ENCODE results near the gene ST8SIA3. TPM values are rescaled to one million over a fixed set of nuclear protein-coding genes. Genes with fewer than 3 reads are reported as not detected.

ST8SIA3 gene
- total and polyA plus RNA-seq, 11 donors = 0.04 TPM; not detected in 10

DNA sequence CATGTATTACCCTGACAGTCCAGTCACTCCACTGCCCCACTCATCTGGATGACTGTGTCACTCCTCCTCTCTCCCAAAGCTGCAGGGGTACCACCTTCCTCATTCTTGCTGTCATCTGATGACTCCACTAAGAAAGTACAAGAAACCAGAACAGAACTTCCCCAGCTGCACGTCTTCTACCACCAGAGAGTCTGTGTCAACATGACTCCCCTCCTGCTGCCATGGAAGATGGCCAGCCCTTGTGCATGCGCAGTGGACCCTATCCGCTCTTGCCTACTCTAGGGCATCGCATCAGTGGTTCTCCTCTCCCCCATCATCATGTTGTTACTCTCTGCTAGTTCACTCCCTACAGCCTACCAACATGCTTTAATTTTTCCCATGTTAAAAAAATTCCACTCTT lies 14.5 kb upstream of the ST8SIA3 start:
- 87 to 91% (median 89%) methylated on average over 4 of the region's 4 CpGs for WGBS, 4 donors
- ATAC-seq = no peak
- Histone ChIP-seq H3K27me3 (peaks cover 0 to 20% (median 3%) of the 10 kb centered on the region in 9 donors), H3K27ac (no peak overlapping the region), H3K4me3 (no peak overlapping the region), H3K4me1 (no peaks in the 10 kb centered on the region), H3K9me3 (no peaks in the 10 kb centered on the region), H3K36me3 (no peaks in the 10 kb centered on the region)
- intact Hi-C loops (cut with DNase I) = no loop called here
- TF ChIP-seq, protein P1, sequence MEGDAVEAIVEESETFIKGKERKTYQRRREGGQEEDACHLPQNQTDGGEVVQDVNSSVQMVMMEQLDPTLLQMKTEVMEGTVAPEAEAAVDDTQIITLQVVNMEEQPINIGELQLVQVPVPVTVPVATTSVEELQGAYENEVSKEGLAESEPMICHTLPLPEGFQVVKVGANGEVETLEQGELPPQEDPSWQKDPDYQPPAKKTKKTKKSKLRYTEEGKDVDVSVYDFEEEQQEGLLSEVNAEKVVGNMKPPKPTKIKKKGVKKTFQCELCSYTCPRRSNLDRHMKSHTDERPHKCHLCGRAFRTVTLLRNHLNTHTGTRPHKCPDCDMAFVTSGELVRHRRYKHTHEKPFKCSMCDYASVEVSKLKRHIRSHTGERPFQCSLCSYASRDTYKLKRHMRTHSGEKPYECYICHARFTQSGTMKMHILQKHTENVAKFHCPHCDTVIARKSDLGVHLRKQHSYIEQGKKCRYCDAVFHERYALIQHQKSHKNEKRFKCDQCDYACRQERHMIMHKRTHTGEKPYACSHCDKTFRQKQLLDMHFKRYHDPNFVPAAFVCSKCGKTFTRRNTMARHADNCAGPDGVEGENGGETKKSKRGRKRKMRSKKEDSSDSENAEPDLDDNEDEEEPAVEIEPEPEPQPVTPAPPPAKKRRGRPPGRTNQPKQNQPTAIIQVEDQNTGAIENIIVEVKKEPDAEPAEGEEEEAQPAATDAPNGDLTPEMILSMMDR (IDR thresholded peaks at IDR 0.05) = no peak
- TF ChIP-seq POLR2A (IDR thresholded peaks at IDR 0.05) = no peak
- DNase-seq = no peak

- Histone ChIP-seq H3K4me1 (no peaks in the 10 kb centered on the region), H3K27ac (no peak overlapping the region), H3K27me3 (peaks cover 0 to 38% (median 0%) of the 10 kb centered on the region in 9 donors), H3K9me3 (no peaks in the 10 kb centered on the region), H3K4me3 (no peak overlapping the region), H3K36me3 (no peaks in the 10 kb centered on the region)
- TF ChIP-seq, protein P1 (IDR thresholded peaks at IDR 0.05) = no peak
- no peak for TF ChIP-seq POLR2A (IDR thresholded peaks at IDR 0.05)
- no peak for DNase-seq
- intact Hi-C loops (cut with DNase I) = loop anchor here in 1 of 10 donors (5.0 to 10.0 kb wide), 2 partner anchors 33 to 61 kb away; no protein-coding TSS in a partner anchor
- 27 to 53% (median 32%) methylated on average over 1 of the region's 1 CpG for WGBS, 4 donors
- no peak for ATAC-seq
Measured at GRCh38 chr18:57343833-57344232, 8.5 kb upstream of the ST8SIA3 start.

GRCh38 chr18:57346876-57347275 lies 5.5 kb upstream of the ST8SIA3 start:
- Histone ChIP-seq H3K27ac (no peak overlapping the region), H3K4me3 (no peak overlapping the region), H3K9me3 (no peaks in the 10 kb centered on the region), H3K4me1 (no peaks in the 10 kb centered on the region), H3K27me3 (peaks cover 3 to 60% (median 14%) of the 10 kb centered on the region in 9 donors), H3K36me3 (no peaks in the 10 kb centered on the region)
- intact Hi-C loops (cut with DNase I) = loop anchor here in 1 of 10 donors (10.0 kb wide), 1 partner anchor 58 kb away; no protein-coding TSS in a partner anchor
- TF ChIP-seq POLR2A (IDR thresholded peaks at IDR 0.05) = no peak
- TF ChIP-seq, protein P1 (IDR thresholded peaks at IDR 0.05) = no peak
- DNase-seq (no peak), ATAC-seq (no peak)
- WGBS, 4 donors = 82 to 87% (median 85%) methylated on average over 2 of the region's 2 CpGs

DNA sequence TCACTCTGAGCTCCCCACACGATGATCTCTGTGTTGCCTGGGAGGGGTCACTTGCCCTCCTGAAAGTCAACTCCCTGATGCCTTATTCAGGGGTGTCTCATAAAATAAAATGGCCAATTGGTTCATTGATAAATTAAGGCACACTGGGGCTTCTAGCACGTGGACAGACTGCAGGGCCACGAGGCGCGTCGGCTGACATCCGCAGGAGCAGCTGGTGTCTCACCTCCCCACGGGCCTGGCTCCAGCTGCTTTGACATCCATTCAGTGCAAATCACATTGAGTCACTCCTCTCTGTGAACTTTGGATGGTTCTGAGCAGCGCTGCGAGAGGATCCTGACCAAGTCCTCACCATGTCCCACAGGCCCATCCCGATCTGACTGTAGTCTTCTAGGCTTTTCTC lies 4.6 kb upstream of the ST8SIA3 start:
- no peaks in the 10 kb centered on the region for H3K9me3 ChIP-seq
- WGBS, 4 donors = 69 to 77% (median 74%) methylated on average over 11 of the region's 11 CpGs
- ATAC-seq = no peak
- peaks cover 8 to 69% (median 23%) of the 10 kb centered on the region in 9 donors for H3K27me3 ChIP-seq
- no peak overlapping the region for H3K4me3 ChIP-seq
- H3K4me1 ChIP-seq = peaks cover 0 to 7% (median 0%) of the 10 kb centered on the region in 12 donors
- H3K36me3 ChIP-seq = no peaks in the 10 kb centered on the region
- TF ChIP-seq, protein P1 (IDR thresholded peaks at IDR 0.05) = no peak
- TF ChIP-seq POLR2A (IDR thresholded peaks at IDR 0.05) = no peak
- intact Hi-C loops (cut with DNase I) = loop anchor here in 1 of 10 donors (10.0 kb wide), 1 partner anchor 57 kb away; no protein-coding TSS in a partner anchor
- no peak for DNase-seq
- no peak overlapping the region for H3K27ac ChIP-seq

All from heart left ventricle (tissue), 16 donors.